HEK293 (cell line): ENCODE results near the gene ABCB10.

Experiments
- GLI2 ChIP-seq: fragments of 450-650 bp; formaldehyde crosslinking; IDR thresholded peaks from 2 replicates; pipeline ENCODE4; 2017; ENCODE audit warnings: missing biosample characterization, missing genetic modification characterization, low read depth, borderline replicate concordance
- SP3 ChIP-seq: fragments of 450-650 bp; formaldehyde crosslinking; IDR thresholded peaks from 2 replicates; pipeline ENCODE4 v1.5.1; 2016; ENCODE audit warnings: missing biosample characterization, missing genetic modification characterization
- WT1 ChIP-seq: fragments of 450-650 bp; formaldehyde crosslinking; IDR thresholded peaks from 2 replicates; pipeline ENCODE4 v1.5.1; 2016; ENCODE audit warnings: missing biosample characterization, missing genetic modification characterization
- ZBTB21 ChIP-seq: fragments of 450-650 bp; formaldehyde crosslinking; IDR thresholded peaks from 2 replicates; pipeline ENCODE4 v1.5.1; 2017; ENCODE audit warnings: missing biosample characterization, missing genetic modification characterization
- ZFP3 ChIP-seq: fragments of 450-650 bp; formaldehyde crosslinking; IDR thresholded peaks from 2 replicates; pipeline ENCODE4 v1.5.1; 2016; ENCODE audit warnings: low read depth, missing biosample characterization, missing genetic modification characterization
- ZFP37 ChIP-seq: fragments of 450-650 bp; formaldehyde crosslinking; IDR thresholded peaks from 2 replicates; pipeline ENCODE4 v1.5.1; 2016; ENCODE audit warnings: missing biosample characterization, missing genetic modification characterization
- ZNF121 ChIP-seq: fragments of 450-650 bp; formaldehyde crosslinking; IDR thresholded peaks from 2 replicates; pipeline ENCODE4 v1.5.1; 2016; ENCODE audit warnings: missing biosample characterization, missing genetic modification characterization
- ZNF132 ChIP-seq: fragments of 450-650 bp; formaldehyde crosslinking; IDR thresholded peaks from 2 replicates; pipeline ENCODE4 v1.5.1; 2017; ENCODE audit warnings: missing biosample characterization, missing genetic modification characterization, borderline replicate concordance
- ZNF140 ChIP-seq: fragments of 450-650 bp; formaldehyde crosslinking; IDR thresholded peaks from 2 replicates; pipeline ENCODE4 v1.5.1; 2016; ENCODE audit warnings: missing biosample characterization, missing genetic modification characterization
- ZNF202 ChIP-seq: fragments of 450-650 bp; formaldehyde crosslinking; IDR thresholded peaks from 2 replicates; pipeline ENCODE4 v1.5.1; 2016; ENCODE audit warnings: missing biosample characterization, missing genetic modification characterization, borderline replicate concordance
- ZNF239 ChIP-seq: fragments of 450-650 bp; formaldehyde crosslinking; IDR thresholded peaks from 2 replicates; pipeline ENCODE4 v1.5.1; 2016; ENCODE audit warnings: missing biosample characterization, missing genetic modification characterization
- ZNF394 ChIP-seq: fragments of 450-650 bp; formaldehyde crosslinking; IDR thresholded peaks from 2 replicates; pipeline ENCODE4 v1.5.1; 2016; ENCODE audit warnings: missing biosample characterization, missing genetic modification characterization, mild to moderate bottlenecking, moderate library complexity, borderline replicate concordance
- ZNF521 ChIP-seq: fragments of 450-650 bp; formaldehyde crosslinking; IDR thresholded peaks from 2 replicates; pipeline ENCODE4 v1.5.1; 2017; ENCODE audit warnings: missing biosample characterization, mild to moderate bottlenecking, missing genetic modification characterization
- ZNF560 ChIP-seq: fragments of 450-650 bp; formaldehyde crosslinking; IDR thresholded peaks from 2 replicates; pipeline ENCODE4 v1.5.1; 2017; ENCODE audit warnings: missing biosample characterization, missing genetic modification characterization, borderline replicate concordance
- TF ChIP-seq, protein P1 (sequence below): fragments of 450-650 bp; IDR thresholded peaks from 2 replicates; pipeline ENCODE4 v1.5.1; 2018; ENCODE audit warnings: missing biosample characterization, missing genetic modification characterization
- TF ChIP-seq, protein P2 (sequence below): fragments of 450-650 bp; formaldehyde crosslinking; IDR thresholded peaks from 2 replicates; pipeline ENCODE4 v1.5.1; 2016; ENCODE audit warnings: missing biosample characterization, missing genetic modification characterization
- TF ChIP-seq, protein P3 (sequence below): fragments of 450-650 bp; formaldehyde crosslinking; IDR thresholded peaks from 2 replicates; pipeline ENCODE4 v1.5.1; 2016; ENCODE audit warnings: missing biosample characterization, missing genetic modification characterization, borderline replicate concordance
- TF ChIP-seq, protein P4 (sequence below): fragments of 450-650 bp; formaldehyde crosslinking; IDR thresholded peaks from 2 replicates; pipeline ENCODE4 v1.5.1; 2016; ENCODE audit warnings: missing biosample characterization, missing genetic modification characterization
- TF ChIP-seq, protein P5 (sequence below): fragments of 450-650 bp; formaldehyde crosslinking; IDR thresholded peaks from 2 replicates; pipeline ENCODE4 v1.5.1; 2016; ENCODE audit warnings: missing biosample characterization, missing genetic modification characterization
- TF ChIP-seq, protein P6 (sequence below): fragments of 450-650 bp; formaldehyde crosslinking; IDR thresholded peaks from 2 replicates; pipeline ENCODE4 v1.5.1; 2016; ENCODE audit warnings: missing biosample characterization, missing genetic modification characterization
- TF ChIP-seq, protein P7 (sequence below): fragments of 450-650 bp; formaldehyde crosslinking; conservative IDR thresholded peaks from 2 replicates; pipeline ENCODE4 v1.5.1; 2016; ENCODE audit warnings: low read depth, missing biosample characterization, missing genetic modification characterization

Gene ABCB10

DNA sequence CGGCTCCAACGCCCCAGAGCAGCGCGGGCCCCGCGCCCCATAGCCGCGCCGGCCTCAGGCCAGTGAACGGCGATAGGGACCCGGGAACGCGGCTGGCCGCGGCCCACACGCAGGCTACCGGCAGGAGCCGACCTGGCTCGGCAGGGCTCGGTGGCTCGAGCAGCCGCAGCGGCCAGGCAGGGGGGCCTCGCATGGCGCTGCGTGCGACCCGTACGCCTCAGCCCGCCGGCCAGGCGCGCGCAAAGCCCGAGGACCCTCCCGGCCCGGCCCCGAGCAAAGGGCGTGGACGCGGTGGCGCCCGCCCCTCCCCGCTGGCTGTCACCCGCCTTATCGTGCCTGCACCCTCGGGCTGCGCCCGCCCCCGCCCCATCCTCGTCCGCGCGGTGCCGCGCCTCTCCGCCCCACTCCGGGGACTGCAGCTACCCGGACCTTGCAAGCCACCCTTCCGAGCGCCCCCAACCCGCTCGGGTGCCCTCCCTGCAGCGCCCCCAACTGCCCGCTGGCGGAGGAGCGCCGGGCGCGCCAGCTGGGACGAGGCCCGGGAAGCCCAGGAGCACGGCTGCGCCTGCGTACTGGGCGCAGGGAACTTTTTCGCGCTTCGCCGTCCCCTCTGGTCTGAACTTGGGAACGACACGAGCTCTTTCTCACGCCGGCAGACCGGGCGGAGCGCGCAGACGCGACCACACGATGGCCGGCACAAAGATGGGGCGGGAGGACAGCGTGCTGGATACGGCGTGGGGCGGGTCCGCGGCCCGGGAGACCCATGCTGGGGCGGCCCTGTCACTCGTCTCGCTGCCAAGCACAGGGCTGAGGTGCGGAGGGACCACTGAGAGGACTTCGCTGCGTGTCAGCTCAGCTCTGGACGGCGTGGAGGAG lies at the start of gene ABCB10 (continued):
- TF ChIP-seq, protein P1, sequence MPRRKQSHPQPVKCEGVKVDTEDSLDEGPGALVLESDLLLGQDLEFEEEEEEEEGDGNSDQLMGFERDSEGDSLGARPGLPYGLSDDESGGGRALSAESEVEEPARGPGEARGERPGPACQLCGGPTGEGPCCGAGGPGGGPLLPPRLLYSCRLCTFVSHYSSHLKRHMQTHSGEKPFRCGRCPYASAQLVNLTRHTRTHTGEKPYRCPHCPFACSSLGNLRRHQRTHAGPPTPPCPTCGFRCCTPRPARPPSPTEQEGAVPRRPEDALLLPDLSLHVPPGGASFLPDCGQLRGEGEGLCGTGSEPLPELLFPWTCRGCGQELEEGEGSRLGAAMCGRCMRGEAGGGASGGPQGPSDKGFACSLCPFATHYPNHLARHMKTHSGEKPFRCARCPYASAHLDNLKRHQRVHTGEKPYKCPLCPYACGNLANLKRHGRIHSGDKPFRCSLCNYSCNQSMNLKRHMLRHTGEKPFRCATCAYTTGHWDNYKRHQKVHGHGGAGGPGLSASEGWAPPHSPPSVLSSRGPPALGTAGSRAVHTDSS (tag by site-specific recombination) = peak; percentile 46; the same call in 1 of the 2 replicates
- peak; percentile 92 for TF ChIP-seq SP3 (tag by site-specific recombination)
- TF ChIP-seq, protein P2, sequence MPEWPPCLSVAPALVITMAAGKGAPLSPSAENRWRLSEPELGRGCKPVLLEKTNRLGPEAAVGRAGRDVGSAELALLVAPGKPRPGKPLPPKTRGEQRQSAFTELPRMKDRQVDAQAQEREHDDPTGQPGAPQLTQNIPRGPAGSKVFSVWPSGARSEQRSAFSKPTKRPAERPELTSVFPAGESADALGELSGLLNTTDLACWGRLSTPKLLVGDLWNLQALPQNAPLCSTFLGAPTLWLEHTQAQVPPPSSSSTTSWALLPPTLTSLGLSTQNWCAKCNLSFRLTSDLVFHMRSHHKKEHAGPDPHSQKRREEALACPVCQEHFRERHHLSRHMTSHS (tag by site-specific recombination) = no peak
- TF ChIP-seq ZBTB21 (tag by site-specific recombination) = 0 out of 2 replicates have a peak, but pooled peaks have one; percentile 39
- TF ChIP-seq, protein P3, sequence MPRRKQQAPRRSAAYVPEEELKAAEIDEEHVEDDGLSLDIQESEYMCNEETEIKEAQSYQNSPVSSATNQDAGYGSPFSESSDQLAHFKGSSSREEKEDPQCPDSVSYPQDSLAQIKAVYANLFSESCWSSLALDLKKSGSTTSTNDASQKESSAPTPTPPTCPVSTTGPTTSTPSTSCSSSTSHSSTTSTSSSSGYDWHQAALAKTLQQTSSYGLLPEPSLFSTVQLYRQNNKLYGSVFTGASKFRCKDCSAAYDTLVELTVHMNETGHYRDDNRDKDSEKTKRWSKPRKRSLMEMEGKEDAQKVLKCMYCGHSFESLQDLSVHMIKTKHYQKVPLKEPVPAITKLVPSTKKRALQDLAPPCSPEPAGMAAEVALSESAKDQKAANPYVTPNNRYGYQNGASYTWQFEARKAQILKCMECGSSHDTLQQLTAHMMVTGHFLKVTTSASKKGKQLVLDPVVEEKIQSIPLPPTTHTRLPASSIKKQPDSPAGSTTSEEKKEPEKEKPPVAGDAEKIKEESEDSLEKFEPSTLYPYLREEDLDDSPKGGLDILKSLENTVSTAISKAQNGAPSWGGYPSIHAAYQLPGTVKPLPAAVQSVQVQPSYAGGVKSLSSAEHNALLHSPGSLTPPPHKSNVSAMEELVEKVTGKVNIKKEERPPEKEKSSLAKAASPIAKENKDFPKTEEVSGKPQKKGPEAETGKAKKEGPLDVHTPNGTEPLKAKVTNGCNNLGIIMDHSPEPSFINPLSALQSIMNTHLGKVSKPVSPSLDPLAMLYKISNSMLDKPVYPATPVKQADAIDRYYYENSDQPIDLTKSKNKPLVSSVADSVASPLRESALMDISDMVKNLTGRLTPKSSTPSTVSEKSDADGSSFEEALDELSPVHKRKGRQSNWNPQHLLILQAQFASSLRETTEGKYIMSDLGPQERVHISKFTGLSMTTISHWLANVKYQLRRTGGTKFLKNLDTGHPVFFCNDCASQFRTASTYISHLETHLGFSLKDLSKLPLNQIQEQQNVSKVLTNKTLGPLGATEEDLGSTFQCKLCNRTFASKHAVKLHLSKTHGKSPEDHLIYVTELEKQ = peak; percentile 62; the same call in 1 of the 2 replicates
- TF ChIP-seq ZNF121 (tag by site-specific recombination) = peak; percentile 61
- TF ChIP-seq ZNF560 (tag by site-specific recombination) = no peak
- TF ChIP-seq, protein P4, sequence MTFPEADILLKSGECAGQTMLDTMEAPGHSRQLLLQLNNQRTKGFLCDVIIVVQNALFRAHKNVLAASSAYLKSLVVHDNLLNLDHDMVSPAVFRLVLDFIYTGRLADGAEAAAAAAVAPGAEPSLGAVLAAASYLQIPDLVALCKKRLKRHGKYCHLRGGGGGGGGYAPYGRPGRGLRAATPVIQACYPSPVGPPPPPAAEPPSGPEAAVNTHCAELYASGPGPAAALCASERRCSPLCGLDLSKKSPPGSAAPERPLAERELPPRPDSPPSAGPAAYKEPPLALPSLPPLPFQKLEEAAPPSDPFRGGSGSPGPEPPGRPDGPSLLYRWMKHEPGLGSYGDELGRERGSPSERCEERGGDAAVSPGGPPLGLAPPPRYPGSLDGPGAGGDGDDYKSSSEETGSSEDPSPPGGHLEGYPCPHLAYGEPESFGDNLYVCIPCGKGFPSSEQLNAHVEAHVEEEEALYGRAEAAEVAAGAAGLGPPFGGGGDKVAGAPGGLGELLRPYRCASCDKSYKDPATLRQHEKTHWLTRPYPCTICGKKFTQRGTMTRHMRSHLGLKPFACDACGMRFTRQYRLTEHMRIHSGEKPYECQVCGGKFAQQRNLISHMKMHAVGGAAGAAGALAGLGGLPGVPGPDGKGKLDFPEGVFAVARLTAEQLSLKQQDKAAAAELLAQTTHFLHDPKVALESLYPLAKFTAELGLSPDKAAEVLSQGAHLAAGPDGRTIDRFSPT = peak; percentile 100
- TF ChIP-seq, protein P5, sequence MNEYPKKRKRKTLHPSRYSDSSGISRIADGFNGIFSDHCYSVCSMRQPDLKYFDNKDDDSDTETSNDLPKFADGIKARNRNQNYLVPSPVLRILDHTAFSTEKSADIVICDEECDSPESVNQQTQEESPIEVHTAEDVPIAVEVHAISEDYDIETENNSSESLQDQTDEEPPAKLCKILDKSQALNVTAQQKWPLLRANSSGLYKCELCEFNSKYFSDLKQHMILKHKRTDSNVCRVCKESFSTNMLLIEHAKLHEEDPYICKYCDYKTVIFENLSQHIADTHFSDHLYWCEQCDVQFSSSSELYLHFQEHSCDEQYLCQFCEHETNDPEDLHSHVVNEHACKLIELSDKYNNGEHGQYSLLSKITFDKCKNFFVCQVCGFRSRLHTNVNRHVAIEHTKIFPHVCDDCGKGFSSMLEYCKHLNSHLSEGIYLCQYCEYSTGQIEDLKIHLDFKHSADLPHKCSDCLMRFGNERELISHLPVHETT = no peak
- TF ChIP-seq, protein P6, sequence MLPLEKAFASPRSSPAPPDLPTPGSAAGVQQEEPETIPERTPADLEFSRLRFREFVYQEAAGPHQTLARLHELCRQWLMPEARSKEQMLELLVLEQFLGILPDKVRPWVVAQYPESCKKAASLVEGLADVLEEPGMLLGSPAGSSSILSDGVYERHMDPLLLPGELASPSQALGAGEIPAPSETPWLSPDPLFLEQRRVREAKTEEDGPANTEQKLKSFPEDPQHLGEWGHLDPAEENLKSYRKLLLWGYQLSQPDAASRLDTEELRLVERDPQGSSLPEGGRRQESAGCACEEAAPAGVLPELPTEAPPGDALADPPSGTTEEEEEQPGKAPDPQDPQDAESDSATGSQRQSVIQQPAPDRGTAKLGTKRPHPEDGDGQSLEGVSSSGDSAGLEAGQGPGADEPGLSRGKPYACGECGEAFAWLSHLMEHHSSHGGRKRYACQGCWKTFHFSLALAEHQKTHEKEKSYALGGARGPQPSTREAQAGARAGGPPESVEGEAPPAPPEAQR (tag by site-specific recombination) = no peak
- no peak for TF ChIP-seq ZNF521 (tag by site-specific recombination)
- TF ChIP-seq ZFP3 (tag by site-specific recombination) = no peak
- no peak for TF ChIP-seq ZNF140
- peak; percentile 60; the same call in 1 of the 2 replicates for TF ChIP-seq ZNF394 (tag by site-specific recombination)
- TF ChIP-seq, protein P7, sequence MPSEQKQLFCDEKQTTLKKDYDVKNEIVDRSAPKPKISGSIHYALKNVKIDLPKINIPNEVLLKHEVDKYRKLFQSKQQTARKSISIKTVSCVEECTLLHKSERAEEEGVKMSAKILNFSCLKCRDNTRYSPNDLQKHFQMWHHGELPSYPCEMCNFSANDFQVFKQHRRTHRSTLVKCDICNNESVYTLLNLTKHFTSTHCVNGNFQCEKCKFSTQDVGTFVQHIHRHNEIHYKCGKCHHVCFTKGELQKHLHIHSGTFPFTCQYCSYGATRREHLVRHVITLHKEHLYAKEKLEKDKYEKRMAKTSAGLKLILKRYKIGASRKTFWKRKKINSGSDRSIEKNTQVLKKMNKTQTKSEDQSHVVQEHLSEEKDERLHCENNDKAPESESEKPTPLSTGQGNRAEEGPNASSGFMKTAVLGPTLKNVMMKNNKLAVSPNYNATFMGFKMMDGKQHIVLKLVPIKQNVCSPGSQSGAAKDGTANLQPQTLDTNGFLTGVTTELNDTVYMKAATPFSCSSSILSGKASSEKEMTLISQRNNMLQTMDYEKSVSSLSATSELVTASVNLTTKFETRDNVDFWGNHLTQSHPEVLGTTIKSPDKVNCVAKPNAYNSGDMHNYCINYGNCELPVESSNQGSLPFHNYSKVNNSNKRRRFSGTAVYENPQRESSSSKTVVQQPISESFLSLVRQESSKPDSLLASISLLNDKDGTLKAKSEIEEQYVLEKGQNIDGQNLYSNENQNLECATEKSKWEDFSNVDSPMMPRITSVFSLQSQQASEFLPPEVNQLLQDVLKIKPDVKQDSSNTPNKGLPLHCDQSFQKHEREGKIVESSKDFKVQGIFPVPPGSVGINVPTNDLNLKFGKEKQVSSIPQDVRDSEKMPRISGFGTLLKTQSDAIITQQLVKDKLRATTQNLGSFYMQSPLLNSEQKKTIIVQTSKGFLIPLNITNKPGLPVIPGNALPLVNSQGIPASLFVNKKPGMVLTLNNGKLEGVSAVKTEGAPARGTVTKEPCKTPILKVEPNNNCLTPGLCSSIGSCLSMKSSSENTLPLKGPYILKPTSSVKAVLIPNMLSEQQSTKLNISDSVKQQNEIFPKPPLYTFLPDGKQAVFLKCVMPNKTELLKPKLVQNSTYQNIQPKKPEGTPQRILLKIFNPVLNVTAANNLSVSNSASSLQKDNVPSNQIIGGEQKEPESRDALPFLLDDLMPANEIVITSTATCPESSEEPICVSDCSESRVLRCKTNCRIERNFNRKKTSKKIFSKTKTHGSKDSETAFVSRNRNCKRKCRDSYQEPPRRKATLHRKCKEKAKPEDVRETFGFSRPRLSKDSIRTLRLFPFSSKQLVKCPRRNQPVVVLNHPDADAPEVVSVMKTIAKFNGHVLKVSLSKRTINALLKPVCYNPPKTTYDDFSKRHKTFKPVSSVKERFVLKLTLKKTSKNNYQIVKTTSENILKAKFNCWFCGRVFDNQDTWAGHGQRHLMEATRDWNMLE = no peak
- TF ChIP-seq ZNF239 = no peak
- TF ChIP-seq ZNF132 (tag by site-specific recombination) = no peak
- TF ChIP-seq WT1 (tag by site-specific recombination) = peak; percentile 63; the same call in 1 of the 2 replicates
- TF ChIP-seq ZNF202 = no peak
- TF ChIP-seq ZFP37 (tag by site-specific recombination) = peak; percentile 82
- no peak for TF ChIP-seq GLI2 (tag by site-specific recombination)
